Measurements from ENCODE around the gene CEP131. TPM values are rescaled to one million over a fixed set of nuclear protein-coding genes. Genes with fewer than 3 reads are reported as not detected.

CEP131 gene
- total and polyA plus RNA-seq, 2 of the 4 experiments (the other 2 are of a cell fraction) = 4.8 to 9.6 TPM

DNA sequence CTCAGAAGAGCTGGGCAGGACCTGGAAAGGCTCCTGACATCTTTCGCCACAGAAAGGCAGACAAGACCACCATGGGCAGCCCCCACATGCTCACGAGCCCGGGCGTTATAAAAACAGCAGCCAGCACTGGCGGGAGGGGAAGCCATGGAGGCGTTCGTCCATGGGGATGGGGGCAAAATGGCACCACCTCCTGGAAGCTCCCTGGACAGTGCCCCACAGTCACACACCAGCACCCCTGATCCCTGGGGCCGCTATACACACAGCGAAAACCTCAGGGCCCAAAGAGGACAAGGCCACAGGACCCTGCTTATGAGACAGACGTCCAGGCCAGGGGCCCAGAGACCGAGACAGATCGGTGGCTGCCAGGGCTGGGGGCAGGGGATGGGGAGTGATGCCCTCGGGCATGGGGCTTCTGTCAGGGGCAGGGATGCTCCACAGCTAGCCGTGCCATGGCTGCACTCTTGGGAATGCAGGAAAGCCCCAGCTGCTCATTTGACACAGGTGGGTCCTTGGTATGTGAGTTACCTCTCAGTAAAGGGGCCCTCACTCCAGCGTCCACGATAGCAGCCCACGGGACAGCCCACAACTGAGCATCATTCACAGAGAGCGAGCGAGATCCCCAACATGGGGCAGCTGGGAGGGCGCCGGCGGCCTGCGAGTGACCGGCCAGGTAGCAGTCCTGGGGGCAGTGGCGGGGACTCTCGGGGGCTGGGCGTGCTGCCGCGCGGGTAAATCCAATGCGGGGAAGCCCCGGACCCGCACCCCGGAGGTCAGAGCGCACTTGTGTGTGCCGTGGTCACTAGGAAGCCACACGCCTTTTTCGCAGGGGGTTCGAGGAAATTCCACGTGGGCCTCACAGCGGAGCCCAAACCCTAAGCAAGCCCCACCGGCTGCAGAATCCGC lies 63.8 kb downstream of the CEP131 start:
- POLR2A ChIA-PET (ENCODE audit: unreplicated experiment) = no interaction called here
- no peak for TF ChIP-seq MXI1 (IDR thresholded peaks at IDR 0.05; ENCODE audit: borderline replicate concordance, low read depth, low read length)
- no peak for TF ChIP-seq FOS (IDR thresholded peaks at IDR 0.05; ENCODE audit: low read depth, low read length)
- TF ChIP-seq RFX5 (IDR thresholded peaks at IDR 0.05; ENCODE audit: low read depth, low read length) = no peak
- no peak for TF ChIP-seq MAFK (IDR thresholded peaks at IDR 0.05; ENCODE audit: low read depth, low read length)
- TF ChIP-seq, protein P1, sequence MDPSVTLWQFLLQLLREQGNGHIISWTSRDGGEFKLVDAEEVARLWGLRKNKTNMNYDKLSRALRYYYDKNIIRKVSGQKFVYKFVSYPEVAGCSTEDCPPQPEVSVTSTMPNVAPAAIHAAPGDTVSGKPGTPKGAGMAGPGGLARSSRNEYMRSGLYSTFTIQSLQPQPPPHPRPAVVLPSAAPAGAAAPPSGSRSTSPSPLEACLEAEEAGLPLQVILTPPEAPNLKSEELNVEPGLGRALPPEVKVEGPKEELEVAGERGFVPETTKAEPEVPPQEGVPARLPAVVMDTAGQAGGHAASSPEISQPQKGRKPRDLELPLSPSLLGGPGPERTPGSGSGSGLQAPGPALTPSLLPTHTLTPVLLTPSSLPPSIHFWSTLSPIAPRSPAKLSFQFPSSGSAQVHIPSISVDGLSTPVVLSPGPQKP (IDR thresholded peaks at IDR 0.05; ENCODE audit: borderline replicate concordance, low read depth, low read length) = no peak
- TF ChIP-seq CHD1 (IDR thresholded peaks at IDR 0.05; ENCODE audit: low read depth, low read length) = no peak
- no peak for TF ChIP-seq SMC3 (IDR thresholded peaks at IDR 0.05; ENCODE audit: low read depth, low read length)
- no peak for TF ChIP-seq CEBPB (IDR thresholded peaks at IDR 0.05; ENCODE audit: low read depth, low read length)
- TF ChIP-seq RAD21 (IDR thresholded peaks at IDR 0.05; ENCODE audit: low read length) = no peak
- TF ChIP-seq MAZ (IDR thresholded peaks at IDR 0.05; ENCODE audit: borderline replicate concordance, low read depth, low read length) = no peak
- TF ChIP-seq, protein P2, sequence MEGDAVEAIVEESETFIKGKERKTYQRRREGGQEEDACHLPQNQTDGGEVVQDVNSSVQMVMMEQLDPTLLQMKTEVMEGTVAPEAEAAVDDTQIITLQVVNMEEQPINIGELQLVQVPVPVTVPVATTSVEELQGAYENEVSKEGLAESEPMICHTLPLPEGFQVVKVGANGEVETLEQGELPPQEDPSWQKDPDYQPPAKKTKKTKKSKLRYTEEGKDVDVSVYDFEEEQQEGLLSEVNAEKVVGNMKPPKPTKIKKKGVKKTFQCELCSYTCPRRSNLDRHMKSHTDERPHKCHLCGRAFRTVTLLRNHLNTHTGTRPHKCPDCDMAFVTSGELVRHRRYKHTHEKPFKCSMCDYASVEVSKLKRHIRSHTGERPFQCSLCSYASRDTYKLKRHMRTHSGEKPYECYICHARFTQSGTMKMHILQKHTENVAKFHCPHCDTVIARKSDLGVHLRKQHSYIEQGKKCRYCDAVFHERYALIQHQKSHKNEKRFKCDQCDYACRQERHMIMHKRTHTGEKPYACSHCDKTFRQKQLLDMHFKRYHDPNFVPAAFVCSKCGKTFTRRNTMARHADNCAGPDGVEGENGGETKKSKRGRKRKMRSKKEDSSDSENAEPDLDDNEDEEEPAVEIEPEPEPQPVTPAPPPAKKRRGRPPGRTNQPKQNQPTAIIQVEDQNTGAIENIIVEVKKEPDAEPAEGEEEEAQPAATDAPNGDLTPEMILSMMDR (conservative IDR thresholded peaks at IDR 0.05; ENCODE audit: low read depth, low read length) = no peak
- TF ChIP-seq BHLHE40 (IDR thresholded peaks at IDR 0.05; ENCODE audit: low read depth, low read length) = no peak
- no peak for TF ChIP-seq POLR2A (IDR thresholded peaks at IDR 0.05; ENCODE audit: low read depth, low read length)
- no peak for TF ChIP-seq RCOR1 (IDR thresholded peaks at IDR 0.05; ENCODE audit: insufficient replicate concordance, low read length)
- no peak for TF ChIP-seq NFE2L2 (IDR thresholded peaks at IDR 0.05; ENCODE audit: low read depth, low read length)

More for the DNA sequence above, 63.8 kb downstream of the CEP131 start:
- Histone ChIP-seq H3K4me2 (ENCODE audit: low read depth, low read length) (no peak overlapping the region), H4K91ac (ENCODE audit: insufficient read depth, low read depth, low read length) (no peak overlapping the region), H2AK5ac (ENCODE audit: low read depth, low read length) (no peak overlapping the region), H3K56ac (ENCODE audit: extremely low read depth, insufficient read depth, low read length) (no peak overlapping the region), H2AK9ac (replicated peaks; ENCODE audit: low read depth, low read length, poor library complexity) (no peak overlapping the region), H3K9me3 (ENCODE audit: control insufficient read depth, insufficient read depth, low read length) (no peaks in the 10 kb centered on the region), H3K9ac (ENCODE audit: low read depth, low read length) (no peak overlapping the region), H3K14ac (replicated peaks; ENCODE audit: low read depth, low read length) (no peak overlapping the region), H3K18ac (ENCODE audit: low read depth, low read length) (no peak overlapping the region), H3K4me1 (ENCODE audit: control insufficient read depth, insufficient read depth, low read length) (no peaks in the 10 kb centered on the region), H2BK120ac (ENCODE audit: low read depth, low read length) (no peak overlapping the region), H2BK15ac (ENCODE audit: low read depth, low read length) (no peak overlapping the region), H3K4me3 (ENCODE audit: insufficient read depth, low read depth, low read length) (no peak overlapping the region), H4K20me1 (ENCODE audit: insufficient read depth, low read length) (no peaks in the 10 kb centered on the region), H2AFZ (replicated peaks; ENCODE audit: low read length, poor library complexity) (no peak overlapping the region), H3K23ac (ENCODE audit: low read depth, low read length) (no peak overlapping the region), H3K79me1 (ENCODE audit: low read depth in 1 of 2, low read length in 2 of 2) (no peaks in the 10 kb centered on the region), H3K27me3 (ENCODE audit: control insufficient read depth, insufficient read depth, low read length) (peaks cover 22% of the 10 kb centered on the region; the same call in 1 of the 2 replicates), H4K5ac (ENCODE audit: low read depth, low read length) (no peak overlapping the region), H3K9me1 (ENCODE audit: insufficient read depth, low read length) (no peaks in the 10 kb centered on the region), H2BK20ac (ENCODE audit: low read depth, low read length) (no peak overlapping the region), H4K8ac (ENCODE audit: low read depth in 2 of 2, low read length in 2 of 2) (no peak overlapping the region), H3K27ac (ENCODE audit: insufficient read depth, low read length) (no peak overlapping the region), H2BK5ac (ENCODE audit: low read depth, low read length, poor library complexity, severe bottlenecking) (no peak overlapping the region), H3K36me3 (ENCODE audit: control insufficient read depth, insufficient read depth, low read length) (no peaks in the 10 kb centered on the region), H3K4ac (ENCODE audit: low read depth, low read length) (no peak overlapping the region)
- no peak for DNase-seq
- WGBS, 2 experiments (ENCODE audit: extremely low coverage in 2 of 2, insufficient read length in 1 of 2) = 86% methylated on average over 31 of the region's 43 CpGs; no CpG with 5 or more reads in 1 of the 2 experiments
- no TSS peak for BruUV-seq (replicated peaks)
- CTCF ChIA-PET = no interaction called here
- no peak for ATAC-seq (ENCODE audit: low read depth)
- intact Hi-C loops (cut with micrococcal nuclease) = no loop called here
- dilution Hi-C loops (cut with HindIII; ENCODE audit: low sequenced_read_pairs, unreplicated experiment) = no loop called here
- in situ Hi-C loops (cut with MboI; ENCODE audit: low sequenced_read_pairs) = no loop called here

Measured in IMR-90 (cell line).